Right lobe of liver (tissue), 6 donors: Measurements from ENCODE around the gene NIPSNAP2. TPM values are rescaled to one million over a fixed set of nuclear protein-coding genes. Genes with fewer than 3 reads are reported as not detected.
"Not testable (repeated sequence)": the region's sequence is repeated elsewhere in the genome, so short reads cannot be mapped to it uniquely, and the experiment has no call there.

Source experiments
- ATAC-seq, 4 donors: fragments of 200-7000 bp; cut with Tn5 transposase; one replicate each; pipeline ENCODE4 v1.9.1; 2020; ENCODE audit warnings: mild to moderate bottlenecking in 4 of 4, moderate library complexity in 4 of 4
- DNase-seq, 3 donors: peaks; one replicate each; pipeline ENCODE4 v3.0.0-alpha.2; 2020
- H3K27ac ChIP-seq, 3 donors: fragments of 200-600 bp; one replicate each; pipeline ENCODE4 v1.8.0; 2022
- H3K27me3 ChIP-seq, 2 donors: fragments of 200-600 bp; one replicate each; pipeline ENCODE4 v1.8.0; 2022
- H3K36me3 ChIP-seq, 4 donors: fragments of 200-600 bp; sonication (generic) in 1 of 4; one replicate each; pipeline versions ENCODE4 v1.5.1 to v1.8.0; 2017 to 2022; ENCODE audit warnings: control low read depth in 1 of 4
- H3K4me1 ChIP-seq, 4 donors: fragments of 200-600 bp; sonication (generic) in 1 of 4; one replicate each; pipeline versions ENCODE4 v1.5.1 to v1.8.0; 2017 to 2022; ENCODE audit warnings: control low read depth in 1 of 4
- H3K4me3 ChIP-seq, 3 donors: fragments of 200-600 bp; one replicate each; pipeline ENCODE4 v1.8.0; 2022
- H3K9me3 ChIP-seq, 4 donors: fragments of 200-600 bp; sonication (generic) in 1 of 4; one replicate each; pipeline versions ENCODE4 v1.5.1 to v1.8.0; 2017 to 2022; ENCODE audit warnings: control low read depth in 1 of 4
- POLR2A ChIP-seq: fragments of 450-650 bp; IDR thresholded peaks from one replicate; pipeline ENCODE4 v1.6.1; 2017; ENCODE audit warnings: antibody characterized with exemption, mild to moderate bottlenecking
- WGBS: methylation state at CpG from one replicate; pipeline ENCODE4 v1.1.6; 2018; ENCODE audit warnings: low coverage, low lambda C conversion rate; ENCODE audit not compliant: insufficient coverage; ENCODE audit errors: missing lambda C conversion rate; 5-methylcytosine and 5-hydroxymethylcytosine counted together
- intact Hi-C, 2 donors: fragments of 100-400 bp; cut with DNase I; formaldehyde crosslinking; loops; one replicate each; pipeline versions ENCODE4 v1.11.2 to v1.14.1; 2022
- total RNA-seq, 6 experiments: library from RNA; depleted of rRNA in 2 of 6; stranded (reverse); fragments of >200 nt in 2 of 6; fragmentation: NEBNext Ultra II Directional in 3 of 6; extraction: Animal tissue kit (Norgen Biotek cat#: 25700) in 3 of 6; gene quantifications; one replicate each; pipeline versions ENCODE4 v1.1.0 to v1.2.4, GENCODE V29; 2016 to 2023
- TF ChIP-seq, protein P1 (sequence below), 4 donors: fragments of 200-600 bp in 3 of 4; fragments of 450-650 bp in 1 of 4; IDR thresholded peaks; one replicate each; pipeline versions ENCODE4 v1.5.1 to v1.8.0; 2016 to 2022; ENCODE audit warnings: antibody characterized with exemption in 4 of 4, mild to moderate bottlenecking in 2 of 4
- donor health status: DM: no; HTN: yes; CAD: no.
- donor health status: DM: no; HTN: no; CAD: no.
- donor health status: DM: no; HTN: no; CAD: no.
- donor health status: DM: no; HTN: yes; CAD: no.
- donor health status: DM: no; HTN: yes; CAD: no.

Gene NIPSNAP2
- total RNA-seq, 6 experiments from 2014 or later: 7.0 to 15.9 (median 10.3) TPM

DNA sequence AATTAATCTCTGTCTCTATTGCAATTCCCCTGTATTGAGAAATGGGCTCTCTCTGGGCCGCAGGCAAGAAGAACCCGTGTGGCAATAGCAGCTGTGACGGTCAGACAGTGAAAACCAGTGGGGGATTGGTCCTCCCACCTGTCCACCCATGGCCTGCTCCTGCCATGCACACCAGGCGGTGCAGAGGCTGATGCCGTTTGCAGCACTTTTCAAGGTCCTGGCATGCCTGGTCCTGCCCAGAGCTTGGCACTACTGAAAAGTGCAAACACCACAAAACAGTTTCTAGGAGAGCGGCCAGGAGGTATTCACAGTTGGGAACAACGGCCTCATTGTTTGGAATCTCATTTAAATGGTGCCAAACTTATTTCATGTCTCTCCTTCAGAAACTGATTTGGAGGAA lies 45.3 kb downstream of the NIPSNAP2 start:
- ATAC-seq: peak; percentile 87 to 95 (median 89)

DNA sequence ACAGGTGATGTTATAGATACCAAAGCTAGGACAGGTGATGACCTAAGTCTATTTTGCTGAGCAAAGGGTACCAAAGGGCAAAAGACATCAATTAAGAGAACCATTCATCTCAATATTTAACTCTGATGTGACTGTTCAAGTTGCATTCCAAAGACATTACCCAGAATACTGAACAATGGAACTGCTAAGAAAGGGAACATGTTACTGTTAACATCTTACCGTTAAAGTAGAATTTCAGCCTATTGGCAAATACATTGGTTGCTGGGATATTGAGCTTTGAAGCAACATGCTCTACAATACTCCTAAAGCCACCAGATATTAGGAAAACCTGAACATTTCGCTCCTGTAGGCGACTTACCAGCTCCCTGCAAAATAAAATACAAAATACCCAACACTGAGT lies 52.6 kb downstream of the NIPSNAP2 start:
- ATAC-seq, H3K9me3 ChIP-seq, H3K27ac ChIP-seq, intact Hi-C loops, DNase-seq, H3K4me3 ChIP-seq, H3K27me3 ChIP-seq, H3K4me1 ChIP-seq: not testable (repeated sequence)
- peaks cover 0 to 48% (median 1%) of the 10 kb centered on the region in 4 donors for H3K36me3 ChIP-seq
- 57% methylated on average over 1 of the region's 3 CpGs for WGBS

More for the DNA sequence above, 45.3 kb downstream of the NIPSNAP2 start:
- 53% methylated on average over 3 of the region's 7 CpGs for WGBS
- TF ChIP-seq, protein P1, sequence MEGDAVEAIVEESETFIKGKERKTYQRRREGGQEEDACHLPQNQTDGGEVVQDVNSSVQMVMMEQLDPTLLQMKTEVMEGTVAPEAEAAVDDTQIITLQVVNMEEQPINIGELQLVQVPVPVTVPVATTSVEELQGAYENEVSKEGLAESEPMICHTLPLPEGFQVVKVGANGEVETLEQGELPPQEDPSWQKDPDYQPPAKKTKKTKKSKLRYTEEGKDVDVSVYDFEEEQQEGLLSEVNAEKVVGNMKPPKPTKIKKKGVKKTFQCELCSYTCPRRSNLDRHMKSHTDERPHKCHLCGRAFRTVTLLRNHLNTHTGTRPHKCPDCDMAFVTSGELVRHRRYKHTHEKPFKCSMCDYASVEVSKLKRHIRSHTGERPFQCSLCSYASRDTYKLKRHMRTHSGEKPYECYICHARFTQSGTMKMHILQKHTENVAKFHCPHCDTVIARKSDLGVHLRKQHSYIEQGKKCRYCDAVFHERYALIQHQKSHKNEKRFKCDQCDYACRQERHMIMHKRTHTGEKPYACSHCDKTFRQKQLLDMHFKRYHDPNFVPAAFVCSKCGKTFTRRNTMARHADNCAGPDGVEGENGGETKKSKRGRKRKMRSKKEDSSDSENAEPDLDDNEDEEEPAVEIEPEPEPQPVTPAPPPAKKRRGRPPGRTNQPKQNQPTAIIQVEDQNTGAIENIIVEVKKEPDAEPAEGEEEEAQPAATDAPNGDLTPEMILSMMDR (IDR thresholded peaks at IDR 0.05): no peak
- TF ChIP-seq POLR2A: no peak
- no peaks in the 10 kb centered on the region for H3K9me3 ChIP-seq
- DNase-seq: peak; percentile 54 to 78 (median 73)
- H3K27me3 ChIP-seq: no peaks in the 10 kb centered on the region
- no peak overlapping the region for H3K27ac ChIP-seq
- peaks cover 0 to 18% (median 1%) of the 10 kb centered on the region in 4 donors for H3K36me3 ChIP-seq
- intact Hi-C loops: loop anchor here (5.0 to 10.0 kb wide), 2 partner anchors 58 to 65 kb away; no protein-coding TSS in a partner anchor
- no peak overlapping the region for H3K4me3 ChIP-seq
- H3K4me1 ChIP-seq: peaks cover 0 to 3% (median 0%) of the 10 kb centered on the region in 4 donors

DNA sequence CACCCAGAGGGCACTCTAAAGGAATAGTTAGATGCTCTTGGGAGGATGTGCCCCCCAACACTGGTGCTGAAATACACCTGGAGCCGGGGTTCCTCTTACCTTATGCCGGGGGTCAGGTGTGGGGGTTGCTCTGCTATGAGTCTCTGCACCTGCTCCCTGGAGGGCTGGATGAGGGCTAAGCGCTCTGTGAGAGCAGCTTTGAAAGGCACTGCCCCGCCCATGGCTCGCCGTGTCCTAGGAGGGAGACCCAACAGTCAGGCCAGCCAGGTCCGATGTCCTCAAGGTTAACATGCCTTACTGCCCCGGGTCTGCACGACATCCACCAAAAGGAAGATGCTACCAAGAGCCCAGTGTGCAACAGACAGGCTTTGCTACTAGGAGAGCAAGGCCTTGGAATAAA lies 55.1 kb downstream of the NIPSNAP2 start:
- peak in 1 of 4 donors; percentile 33 for ATAC-seq
- Histone ChIP-seq H3K36me3 (peaks cover 0 to 30% (median 0%) of the 10 kb centered on the region in 4 donors), H3K4me1 (no peaks in the 10 kb centered on the region), H3K27ac (no peak overlapping the region), H3K27me3 (no peaks in the 10 kb centered on the region), H3K4me3 (no peak overlapping the region), H3K9me3 (no peaks in the 10 kb centered on the region)
- intact Hi-C loops: no loop called here
- no peak for TF ChIP-seq POLR2A
- TF ChIP-seq, protein P1 (IDR thresholded peaks at IDR 0.05): no peak
- WGBS: 84% methylated on average over 2 of the region's 9 CpGs
- DNase-seq: no peak

DNA sequence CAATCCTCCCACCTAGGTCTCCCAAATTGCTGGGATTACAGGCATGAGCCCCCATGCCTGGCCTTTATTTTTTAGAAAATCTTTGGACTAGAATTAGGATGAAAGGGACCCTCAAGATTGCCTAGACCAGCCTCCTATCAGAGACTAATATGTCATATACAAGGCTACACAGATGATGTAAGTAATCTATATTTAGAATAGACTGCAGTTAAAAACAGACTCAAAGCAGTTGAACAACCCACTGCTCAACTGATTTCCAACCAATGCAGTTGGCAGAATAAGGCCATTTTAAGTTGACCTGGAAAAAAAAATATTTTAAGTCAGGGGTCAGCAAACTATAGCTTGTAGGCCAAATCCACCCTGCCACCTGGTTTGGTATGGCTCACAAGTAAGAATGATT lies 59.1 kb downstream of the NIPSNAP2 start:
- intact Hi-C loops: no loop called here
- TF ChIP-seq, protein P1 (IDR thresholded peaks at IDR 0.05): no peak
- no peak for TF ChIP-seq POLR2A

DNA sequence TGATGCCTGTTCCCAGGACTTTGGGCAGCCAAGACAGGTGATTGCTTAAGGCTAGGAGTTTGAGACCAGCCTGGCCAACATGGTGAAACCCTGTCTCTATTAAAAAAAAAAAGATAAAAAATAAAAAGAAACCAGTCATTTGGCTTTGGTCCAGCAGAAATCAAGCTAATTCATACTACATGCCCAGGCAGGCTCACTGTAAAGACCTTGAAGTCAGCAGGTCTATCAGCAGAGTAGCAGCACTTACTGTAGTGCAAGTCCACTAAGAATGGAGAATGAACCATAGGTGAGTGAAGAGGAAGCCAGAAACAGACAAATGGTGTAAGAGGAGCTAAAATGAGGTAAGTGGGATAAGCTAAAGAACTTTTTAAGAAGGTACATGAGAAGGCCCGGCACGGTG lies 62.2 kb downstream of the NIPSNAP2 start:
- no peak for ATAC-seq
- H3K27ac ChIP-seq: no peak overlapping the region
- DNase-seq: no peak
- H3K36me3 ChIP-seq: no peaks in the 10 kb centered on the region
- TF ChIP-seq POLR2A: no peak
- TF ChIP-seq, protein P1 (IDR thresholded peaks at IDR 0.05): no peak
- no peak overlapping the region for H3K4me3 ChIP-seq
- intact Hi-C loops: no loop called here
- peaks cover 0 to 18% (median 8%) of the 10 kb centered on the region in 4 donors for H3K4me1 ChIP-seq
- H3K27me3 ChIP-seq: no peaks in the 10 kb centered on the region
- 64% methylated on average over 2 of the region's 2 CpGs for WGBS
- no peaks in the 10 kb centered on the region for H3K9me3 ChIP-seq

More for the DNA sequence above, 59.1 kb downstream of the NIPSNAP2 start:
- Histone ChIP-seq H3K9me3 (no peaks in the 10 kb centered on the region), H3K4me1 (peaks cover 0 to 1% (median under 1%) of the 10 kb centered on the region in 4 donors), H3K4me3 (no peak overlapping the region), H3K36me3 (peaks cover 0 to 25% (median 0%) of the 10 kb centered on the region in 4 donors), H3K27me3 (no peaks in the 10 kb centered on the region), H3K27ac (no peak overlapping the region)
- ATAC-seq: no peak
- DNase-seq: no peak
